IMR-90 (cell line): ENCODE results near the gene SLC4A4.

Experiments
- CTCF ChIP-seq: conservative IDR thresholded peaks from 2 replicates; pipeline ENCODE4 v1.5.1; 2012; ENCODE audit warnings: mild to moderate bottlenecking, low read depth, low read length, improper control_type of control experiment
- POLR2A ChIP-seq: IDR thresholded peaks from 2 replicates; pipeline ENCODE4 v1.6.1; 2012; ENCODE audit warnings: mild to moderate bottlenecking, low read depth, low read length

GRCh38 chr4:71355971-71356370 is 17.2 kb downstream of the SLC4A4 start:
- no peak for TF ChIP-seq POLR2A
- no peak for TF ChIP-seq CTCF
